HepG2 (cell line): ENCODE results near the gene NDUFB7. TPM values are rescaled to one million over a fixed set of nuclear protein-coding genes. Genes with fewer than 3 reads are reported as not detected.

Source experiments
- ATF7-NPFF ChIP-seq: sonication (generic); formaldehyde crosslinking; IDR thresholded peaks from 2 replicates; pipeline ENCODE4 v1.8.1; 2023; ENCODE audit warnings: mild to moderate bottlenecking, low read depth, missing genetic modification reagents, moderate library complexity
- CHD2 ChIP-seq: IDR thresholded peaks from 2 replicates; pipeline ENCODE4 v1.6.1; 2011; ENCODE audit warnings: low read depth, low read length, improper control_type of control experiment
- EHMT2 ChIP-seq: fragments of 200-600 bp; sonication (generic); IDR thresholded peaks from 2 replicates; pipeline ENCODE4 v1.7.0; 2017; ENCODE audit warnings: antibody characterized with exemption, low read depth, low read length, borderline replicate concordance
- HNF4G ChIP-seq, 2 experiments: sonication (generic) in 1 of 2; formaldehyde crosslinking in 1 of 2; IDR thresholded peaks; 2 replicates each; pipeline versions ENCODE4 v1.4.0 to v1.6.1; 2011 to 2020; ENCODE audit warnings: borderline replicate concordance in 2 of 2, low read depth in 2 of 2, mild to moderate bottlenecking in 2 of 2, low read length in 1 of 2, missing genetic modification reagents in 1 of 2, moderate library complexity in 1 of 2
- HOXA7 ChIP-seq: sonication (generic); formaldehyde crosslinking; IDR thresholded peaks from 2 replicates; pipeline ENCODE4 v1.8.1; 2022; ENCODE audit warnings: mild to moderate bottlenecking, missing genetic modification reagents, moderate library complexity
- IKZF1 ChIP-seq: fragments of 450-650 bp; IDR thresholded peaks from 2 replicates; pipeline ENCODE4 v1.7.1; 2016
- KDM5A ChIP-seq: fragments of 200-600 bp; sonication (generic); IDR thresholded peaks from 2 replicates; pipeline ENCODE4 v1.7.0; 2018; ENCODE audit warnings: antibody characterized with exemption, mild to moderate bottlenecking, low read length, borderline replicate concordance
- NFE2 ChIP-seq: sonication (generic); formaldehyde crosslinking; IDR thresholded peaks from 2 replicates; pipeline ENCODE4 v1.4.0; 2020; ENCODE audit warnings: missing genetic modification reagents
- PAWR ChIP-seq: sonication (generic); formaldehyde crosslinking; IDR thresholded peaks from 2 replicates; pipeline ENCODE4 v1.4.0; 2020; ENCODE audit warnings: missing genetic modification reagents, mild to moderate bottlenecking, borderline replicate concordance
- RAD51 ChIP-seq: fragments of 450-650 bp; IDR thresholded peaks from 2 replicates; pipeline ENCODE4 v1.6.1; 2016; ENCODE audit warnings: borderline replicate concordance
- SMARCC2 ChIP-seq: fragments of 450-650 bp; IDR thresholded peaks from 2 replicates; pipeline ENCODE4 v1.6.1; 2017; ENCODE audit warnings: antibody characterized with exemption, mild to moderate bottlenecking
- SOX6 ChIP-seq, 2 experiments: fragments of 450-650 bp in 1 of 2; sonication (generic) in 1 of 2; formaldehyde crosslinking in 1 of 2; IDR thresholded peaks; 2 replicates each; pipeline versions ENCODE4 v1.4.0 to v1.6.1; 2017 to 2020; ENCODE audit warnings: antibody characterized with exemption in 1 of 2, mild to moderate bottlenecking in 1 of 2, missing genetic modification reagents in 1 of 2
- TOE1 ChIP-seq: sonication (generic); formaldehyde crosslinking; IDR thresholded peaks from 2 replicates; pipeline ENCODE4 v1.4.0; 2020; ENCODE audit warnings: mild to moderate bottlenecking, missing genetic modification reagents
- ZFP36L2 ChIP-seq: sonication (generic); formaldehyde crosslinking; IDR thresholded peaks from 2 replicates; pipeline ENCODE4 v1.4.0; 2020; ENCODE audit warnings: missing genetic modification reagents
- ZFP62 ChIP-seq: sonication (generic); formaldehyde crosslinking; IDR thresholded peaks from 2 replicates; pipeline ENCODE4 v1.4.0; 2020; ENCODE audit warnings: missing genetic modification reagents
- ZFY ChIP-seq: sonication (generic); formaldehyde crosslinking; IDR thresholded peaks from 2 replicates; pipeline ENCODE4 v1.4.0; 2020; ENCODE audit warnings: missing genetic modification reagents
- ZNF331 ChIP-seq: sonication (generic); formaldehyde crosslinking; IDR thresholded peaks from 2 replicates; pipeline ENCODE4 v1.4.0; 2020; ENCODE audit warnings: missing genetic modification reagents
- ZNF382 ChIP-seq: sonication (generic); formaldehyde crosslinking; IDR thresholded peaks from 2 replicates; pipeline ENCODE4 v1.5.0; 2020; ENCODE audit warnings: missing genetic modification reagents, mild to moderate bottlenecking, borderline replicate concordance
- ZNF569 ChIP-seq: sonication (generic); formaldehyde crosslinking; IDR thresholded peaks from 2 replicates; pipeline ENCODE4 v1.5.0; 2020; ENCODE audit warnings: mild to moderate bottlenecking, missing genetic modification reagents, moderate library complexity, borderline replicate concordance
- polyA plus RNA-seq, 8 experiments: library from polyadenylated mRNA; depleted of rRNA in 3 of 8; stranded (reverse) in 7 of 8; unstranded in 1 of 8; fragments of >200 nt; fragmentation: Illumina TruSeq in 4 of 8; extraction: Trizol in 4 of 8; gene quantifications; 2 replicates each; pipeline versions ENCODE4 v1.2.1 to v1.2.3, GENCODE V29; 2011 to 2016; ENCODE audit warnings: low read depth in 4 of 8, missing spikeins in 1 of 8, mixed read lengths in 1 of 8; ENCODE audit not compliant: insufficient read depth in 1 of 8
- total RNA-seq, 5 experiments: library from RNA; depleted of rRNA; stranded (reverse); fragments of >200 nt; fragmentation: Illumina TruSeq; extraction: Trizol; gene quantifications; 2 replicates each; pipeline ENCODE4 v1.2.3, GENCODE V29; 2016; ENCODE audit warnings: low read depth in 1 of 5
- TF ChIP-seq, protein P1 (sequence below): sonication (generic); formaldehyde crosslinking; IDR thresholded peaks from 2 replicates; pipeline ENCODE4 v1.5.1; 2020; ENCODE audit warnings: mild to moderate bottlenecking, moderate library complexity, missing genetic modification reagents
- TF ChIP-seq, protein P2 (sequence below): sonication (generic); formaldehyde crosslinking; IDR thresholded peaks from 2 replicates; pipeline ENCODE4 v1.4.0; 2020; ENCODE audit warnings: missing genetic modification reagents
- TF ChIP-seq, protein P3 (sequence below): sonication (generic); formaldehyde crosslinking; IDR thresholded peaks from 2 replicates; pipeline ENCODE4 v1.8.1; 2023; ENCODE audit warnings: mild to moderate bottlenecking, missing genetic modification reagents
- TF ChIP-seq, protein P4 (sequence below): sonication (generic); formaldehyde crosslinking; IDR thresholded peaks from 2 replicates; pipeline ENCODE4 v1.5.1; 2020; ENCODE audit warnings: missing genetic modification reagents, mild to moderate bottlenecking, borderline replicate concordance

The NDUFB7 gene
- total and polyA plus RNA-seq, 2 of the 13 experiments (the other 11 are each of a cell fraction or from before 2014, with no cell fraction given): 156 to 198 TPM

DNA sequence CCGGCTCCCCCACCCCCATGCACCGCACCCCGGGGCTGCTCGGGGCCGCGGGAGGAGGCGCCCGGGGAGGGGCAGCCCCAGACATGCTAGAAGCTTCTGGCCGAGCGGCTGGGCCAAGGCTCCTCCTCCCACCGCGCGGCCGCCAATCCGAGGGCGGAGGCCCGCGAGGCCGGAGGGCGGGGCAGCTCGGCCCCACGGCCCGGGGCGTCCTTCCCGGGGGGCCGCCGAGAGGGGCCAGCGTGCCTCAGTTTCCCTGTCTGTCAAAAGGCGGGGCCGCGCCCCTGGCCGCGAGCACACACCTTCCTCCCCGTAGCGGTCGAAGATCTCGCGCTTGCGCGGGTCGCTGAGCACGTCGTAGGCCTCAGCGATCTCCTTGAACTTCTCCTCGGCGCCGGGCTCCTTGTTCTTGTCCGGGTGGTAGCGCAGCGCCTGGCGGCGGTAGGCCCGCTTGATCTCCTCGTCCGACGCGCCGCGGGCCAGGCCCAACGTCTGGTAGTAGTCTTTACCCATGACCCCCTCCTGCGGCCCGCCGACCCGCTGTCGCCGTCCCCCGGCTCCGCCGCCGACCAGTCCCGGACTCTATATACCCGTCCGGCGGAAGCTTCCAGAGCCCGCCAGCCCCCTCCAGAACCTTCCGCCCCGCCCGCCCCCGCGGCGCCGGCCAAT is 53.9 kb downstream of the NDUFB7 start, which contains the start of gene DNAJB1 (continued):
- no peak for TF ChIP-seq HOXA7 (CRISPR knock-in tag)
- no peak for TF ChIP-seq ZNF569 (CRISPR knock-in tag)
- no peak for TF ChIP-seq EHMT2
- TF ChIP-seq ZFP62 (CRISPR knock-in tag): no peak
- TF ChIP-seq, protein P1, sequence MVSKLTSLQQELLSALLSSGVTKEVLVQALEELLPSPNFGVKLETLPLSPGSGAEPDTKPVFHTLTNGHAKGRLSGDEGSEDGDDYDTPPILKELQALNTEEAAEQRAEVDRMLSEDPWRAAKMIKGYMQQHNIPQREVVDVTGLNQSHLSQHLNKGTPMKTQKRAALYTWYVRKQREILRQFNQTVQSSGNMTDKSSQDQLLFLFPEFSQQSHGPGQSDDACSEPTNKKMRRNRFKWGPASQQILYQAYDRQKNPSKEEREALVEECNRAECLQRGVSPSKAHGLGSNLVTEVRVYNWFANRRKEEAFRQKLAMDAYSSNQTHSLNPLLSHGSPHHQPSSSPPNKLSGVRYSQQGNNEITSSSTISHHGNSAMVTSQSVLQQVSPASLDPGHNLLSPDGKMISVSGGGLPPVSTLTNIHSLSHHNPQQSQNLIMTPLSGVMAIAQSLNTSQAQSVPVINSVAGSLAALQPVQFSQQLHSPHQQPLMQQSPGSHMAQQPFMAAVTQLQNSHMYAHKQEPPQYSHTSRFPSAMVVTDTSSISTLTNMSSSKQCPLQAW (CRISPR knock-in tag): no peak
- no peak for TF ChIP-seq NFE2 (CRISPR knock-in tag)
- no peak for TF ChIP-seq HNF4G (IDR thresholded peaks at IDR 0.05; ENCODE audit: borderline replicate concordance, low read depth, low read length)
- TF ChIP-seq HNF4G (CRISPR knock-in tag; IDR thresholded peaks at IDR 0.05; ENCODE audit: borderline replicate concordance, low read depth): peak; percentile 45; the same call in 1 of the 2 replicates
- no peak for TF ChIP-seq ZFP36L2 (CRISPR knock-in tag)
- TF ChIP-seq, protein P2, sequence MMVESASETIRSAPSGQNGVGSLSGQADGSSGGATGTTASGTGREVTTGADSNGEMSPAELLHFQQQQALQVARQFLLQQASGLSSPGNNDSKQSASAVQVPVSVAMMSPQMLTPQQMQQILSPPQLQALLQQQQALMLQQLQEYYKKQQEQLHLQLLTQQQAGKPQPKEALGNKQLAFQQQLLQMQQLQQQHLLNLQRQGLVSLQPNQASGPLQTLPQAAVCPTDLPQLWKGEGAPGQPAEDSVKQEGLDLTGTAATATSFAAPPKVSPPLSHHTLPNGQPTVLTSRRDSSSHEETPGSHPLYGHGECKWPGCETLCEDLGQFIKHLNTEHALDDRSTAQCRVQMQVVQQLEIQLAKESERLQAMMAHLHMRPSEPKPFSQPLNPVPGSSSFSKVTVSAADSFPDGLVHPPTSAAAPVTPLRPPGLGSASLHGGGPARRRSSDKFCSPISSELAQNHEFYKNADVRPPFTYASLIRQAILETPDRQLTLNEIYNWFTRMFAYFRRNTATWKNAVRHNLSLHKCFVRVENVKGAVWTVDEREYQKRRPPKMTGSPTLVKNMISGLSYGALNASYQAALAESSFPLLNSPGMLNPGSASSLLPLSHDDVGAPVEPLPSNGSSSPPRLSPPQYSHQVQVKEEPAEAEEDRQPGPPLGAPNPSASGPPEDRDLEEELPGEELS (CRISPR knock-in tag): peak; percentile 46
- TF ChIP-seq CHD2: no peak
- TF ChIP-seq ZNF331 (CRISPR knock-in tag): peak; percentile 26; the same call in 1 of the 2 replicates
- TF ChIP-seq, protein P3, sequence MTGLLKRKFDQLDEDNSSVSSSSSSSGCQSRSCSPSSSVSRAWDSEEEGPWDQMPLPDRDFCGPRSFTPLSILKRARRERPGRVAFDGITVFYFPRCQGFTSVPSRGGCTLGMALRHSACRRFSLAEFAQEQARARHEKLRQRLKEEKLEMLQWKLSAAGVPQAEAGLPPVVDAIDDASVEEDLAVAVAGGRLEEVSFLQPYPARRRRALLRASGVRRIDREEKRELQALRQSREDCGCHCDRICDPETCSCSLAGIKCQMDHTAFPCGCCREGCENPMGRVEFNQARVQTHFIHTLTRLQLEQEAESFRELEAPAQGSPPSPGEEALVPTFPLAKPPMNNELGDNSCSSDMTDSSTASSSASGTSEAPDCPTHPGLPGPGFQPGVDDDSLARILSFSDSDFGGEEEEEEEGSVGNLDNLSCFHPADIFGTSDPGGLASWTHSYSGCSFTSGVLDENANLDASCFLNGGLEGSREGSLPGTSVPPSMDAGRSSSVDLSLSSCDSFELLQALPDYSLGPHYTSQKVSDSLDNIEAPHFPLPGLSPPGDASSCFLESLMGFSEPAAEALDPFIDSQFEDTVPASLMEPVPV (CRISPR knock-in tag): peak; percentile 76; the same call in 1 of the 2 replicates
- peak; percentile 68 for TF ChIP-seq ATF7-NPFF (CRISPR knock-in tag)
- TF ChIP-seq TOE1 (CRISPR knock-in tag): no peak
- no peak for TF ChIP-seq SOX6 (IDR thresholded peaks at IDR 0.05)
- no peak for TF ChIP-seq SOX6 (CRISPR knock-in tag; IDR thresholded peaks at IDR 0.05)
- TF ChIP-seq ZFY: peak; percentile 95
- TF ChIP-seq RAD51: no peak
- no peak for TF ChIP-seq PAWR (CRISPR knock-in tag)
- TF ChIP-seq, protein P4, sequence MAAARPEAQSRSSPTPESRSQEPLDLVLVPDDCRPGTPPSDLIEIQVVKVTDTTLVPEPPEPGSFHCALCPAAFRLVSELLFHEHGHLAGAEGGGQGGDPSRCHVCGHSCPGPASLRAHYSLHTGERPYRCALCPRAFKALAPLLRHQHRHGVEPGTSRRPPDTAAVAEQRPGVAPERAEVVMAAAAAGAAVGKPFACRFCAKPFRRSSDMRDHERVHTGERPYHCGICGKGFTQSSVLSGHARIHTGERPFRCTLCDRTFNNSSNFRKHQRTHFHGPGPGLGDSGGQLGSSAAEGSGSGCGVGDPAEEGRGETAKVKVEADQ (CRISPR knock-in tag): no peak
- TF ChIP-seq IKZF1: no peak
- TF ChIP-seq SMARCC2: no peak
- TF ChIP-seq ZNF382 (CRISPR knock-in tag): no peak
- no peak; the same call in 1 of the 2 replicates for TF ChIP-seq KDM5A
